HG03280 (cell line): Measurements from ENCODE around the gene ARHGEF4.

Experiments used
- ATAC-seq: cut with Tn5 transposase; IDR thresholded peaks from one replicate; pipeline ENCODE4 v1.9.1; 2021; ENCODE audit warnings: mild to moderate bottlenecking, moderate library complexity; ENCODE audit not compliant: unreplicated experiment

ARHGEF4 gene

DNA sequence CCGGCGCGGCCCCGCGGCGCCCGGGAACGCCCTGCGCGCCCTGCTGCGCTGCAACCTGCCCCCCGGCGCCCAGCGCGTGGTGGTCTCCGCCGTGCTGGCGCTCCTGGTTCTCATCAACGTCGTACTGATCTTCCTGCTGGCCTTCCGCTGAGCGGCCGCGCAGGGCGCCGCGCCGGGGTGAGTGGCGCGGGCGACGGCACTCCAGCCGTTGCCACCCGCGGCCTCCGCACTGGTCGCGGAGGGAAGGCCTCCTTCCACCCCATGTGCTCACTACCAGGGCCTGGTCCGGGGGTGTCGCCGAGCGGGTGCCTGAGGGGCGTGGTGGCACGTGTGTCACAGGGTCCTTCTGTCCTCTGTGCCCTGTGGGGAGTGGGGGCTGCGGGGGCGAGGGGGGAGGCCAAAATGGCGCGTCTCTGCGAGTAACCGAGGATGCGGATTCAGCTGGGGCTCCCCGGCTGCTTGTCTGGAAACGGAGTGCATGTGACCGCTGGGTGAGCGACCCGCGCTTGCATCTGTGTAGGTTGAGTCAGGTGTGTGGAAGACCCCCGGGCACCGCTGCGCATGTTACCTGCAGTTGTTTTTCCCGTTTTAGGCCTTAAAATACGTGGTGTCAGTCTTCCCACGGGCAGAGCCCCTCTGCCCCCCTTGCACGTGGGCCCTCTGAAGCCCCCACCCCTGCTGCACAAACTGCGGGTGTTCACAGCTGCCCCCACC, 198.6 kb downstream of the ARHGEF4 start:
- no peak for ATAC-seq

GRCh38 chr2:131035826-131036231, 199.1 kb downstream of the ARHGEF4 start:
- ATAC-seq, result no peak

- no peak for ATAC-seq
Observed at GRCh38 chr2:131036269-131036668, 199.6 kb downstream of the ARHGEF4 start.

DNA sequence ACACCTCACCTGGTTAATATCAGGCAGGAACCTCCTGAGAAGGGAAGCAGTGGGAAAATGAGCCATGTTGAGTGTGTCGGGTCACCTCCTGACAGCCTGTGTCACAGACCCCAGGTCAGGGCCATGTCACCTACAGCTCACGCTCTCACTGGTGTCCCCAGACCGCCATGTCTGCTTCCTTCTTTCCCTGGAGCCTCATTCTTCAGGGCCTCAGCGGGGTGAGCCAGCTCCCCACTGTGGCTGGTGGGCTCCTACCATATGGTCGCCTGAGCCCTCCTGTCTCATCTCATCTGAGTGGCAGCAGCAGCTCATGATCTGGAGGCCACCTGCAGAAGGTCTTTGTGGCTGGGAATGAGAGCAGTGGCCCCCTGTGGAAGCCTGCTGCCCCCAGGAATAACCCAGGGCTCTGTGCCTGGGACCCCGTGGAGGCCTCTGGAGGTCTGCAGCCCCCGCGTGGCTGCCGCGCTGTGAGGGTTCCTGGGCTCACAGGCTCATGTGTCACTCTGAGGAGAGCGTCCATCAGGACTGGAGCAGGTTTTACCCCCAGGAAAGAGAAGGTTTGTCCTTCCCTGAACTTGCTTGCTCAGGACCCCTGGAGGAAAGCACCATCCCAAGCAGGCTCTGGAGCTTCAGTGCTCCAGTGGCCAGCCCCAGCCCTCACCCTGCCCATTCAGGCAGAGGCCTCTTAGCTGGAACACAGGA, 200.1 kb downstream of the ARHGEF4 start:
- ATAC-seq, result no peak

DNA sequence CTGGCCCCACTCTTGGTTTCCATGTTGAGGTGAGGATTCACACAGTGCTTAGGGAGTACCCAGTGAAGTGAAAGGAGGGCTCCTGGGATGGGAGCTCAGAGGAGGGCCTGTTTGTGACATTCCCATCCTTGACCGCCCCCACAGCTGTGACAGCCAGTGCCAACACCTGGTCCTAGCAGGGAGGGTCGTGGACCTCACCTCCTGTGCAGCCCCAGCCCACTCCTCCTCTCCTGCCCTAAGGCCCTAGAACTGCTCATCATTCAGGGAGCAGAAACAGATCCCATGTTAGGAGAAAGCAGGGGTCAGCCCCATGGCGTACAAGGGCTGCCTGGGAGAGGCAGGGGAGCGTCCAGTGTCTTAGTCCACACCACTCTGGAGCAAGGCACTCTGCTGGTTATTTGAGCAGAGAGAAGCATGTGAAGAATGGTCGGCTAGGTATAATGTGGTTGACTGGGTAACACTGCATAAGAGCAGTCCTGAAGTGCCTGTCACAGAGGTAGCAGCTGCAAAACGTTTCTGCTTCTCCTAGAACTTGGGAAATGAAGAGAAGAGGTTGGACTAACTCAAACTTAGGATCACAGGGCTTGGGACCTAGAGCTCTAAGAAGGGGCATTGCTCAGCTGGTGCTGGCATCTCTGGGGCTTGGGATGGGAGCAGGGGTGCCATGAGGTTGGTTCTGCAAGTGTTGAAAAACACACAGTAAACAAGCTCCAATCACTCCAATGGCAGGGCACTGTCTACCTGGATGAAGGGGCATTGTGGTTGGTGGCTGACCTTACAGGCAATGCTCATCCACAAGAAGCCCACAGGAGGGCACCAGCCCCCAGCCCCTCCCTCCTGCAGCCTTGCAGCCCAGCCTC, 200.9 kb downstream of the ARHGEF4 start:
- no peak for ATAC-seq

- no peak for ATAC-seq
Observed at GRCh38 chr2:131038258-131039100, 201.8 kb downstream of the ARHGEF4 start.

DNA sequence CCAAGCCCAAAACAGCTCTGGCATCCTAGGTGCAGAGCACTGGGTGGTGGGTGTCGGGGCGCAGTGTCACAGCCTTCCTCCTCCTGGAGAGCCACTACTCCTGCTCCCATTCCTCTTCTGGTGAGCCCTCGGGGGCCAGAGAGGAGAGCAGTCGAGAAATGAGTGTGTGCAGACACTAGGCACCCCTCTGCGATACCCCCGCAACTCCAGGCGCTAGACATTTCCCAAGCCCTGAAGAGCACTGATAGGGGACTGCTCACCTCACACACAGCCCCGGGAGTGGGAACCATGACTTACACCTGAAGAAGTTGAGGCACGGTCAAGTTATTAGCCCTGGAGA, 202.4 kb downstream of the ARHGEF4 start:
- no peak for ATAC-seq

DNA sequence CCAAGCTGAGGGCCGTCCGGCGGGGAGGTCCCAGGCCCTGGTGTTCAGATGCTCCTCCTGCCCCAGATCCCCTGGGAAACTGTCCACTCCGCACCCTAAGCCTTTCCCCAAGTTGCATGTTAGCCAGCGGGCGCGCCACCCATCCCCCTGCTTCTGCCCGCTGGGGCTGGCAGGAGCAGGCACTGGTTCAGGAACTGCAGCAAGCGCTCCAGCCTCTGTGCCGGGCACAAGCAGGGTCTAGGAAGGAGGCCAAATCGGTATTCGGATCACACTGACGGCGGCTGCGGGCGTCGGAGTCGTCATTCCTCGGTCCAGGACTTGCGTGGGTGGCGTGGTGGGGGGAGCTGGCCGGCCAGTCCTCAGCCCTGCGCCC, 202.8 kb downstream of the ARHGEF4 start:
- no peak for ATAC-seq

GRCh38 chr2:131039908-131040660, 203.4 kb downstream of the ARHGEF4 start:
- no peak for ATAC-seq

DNA sequence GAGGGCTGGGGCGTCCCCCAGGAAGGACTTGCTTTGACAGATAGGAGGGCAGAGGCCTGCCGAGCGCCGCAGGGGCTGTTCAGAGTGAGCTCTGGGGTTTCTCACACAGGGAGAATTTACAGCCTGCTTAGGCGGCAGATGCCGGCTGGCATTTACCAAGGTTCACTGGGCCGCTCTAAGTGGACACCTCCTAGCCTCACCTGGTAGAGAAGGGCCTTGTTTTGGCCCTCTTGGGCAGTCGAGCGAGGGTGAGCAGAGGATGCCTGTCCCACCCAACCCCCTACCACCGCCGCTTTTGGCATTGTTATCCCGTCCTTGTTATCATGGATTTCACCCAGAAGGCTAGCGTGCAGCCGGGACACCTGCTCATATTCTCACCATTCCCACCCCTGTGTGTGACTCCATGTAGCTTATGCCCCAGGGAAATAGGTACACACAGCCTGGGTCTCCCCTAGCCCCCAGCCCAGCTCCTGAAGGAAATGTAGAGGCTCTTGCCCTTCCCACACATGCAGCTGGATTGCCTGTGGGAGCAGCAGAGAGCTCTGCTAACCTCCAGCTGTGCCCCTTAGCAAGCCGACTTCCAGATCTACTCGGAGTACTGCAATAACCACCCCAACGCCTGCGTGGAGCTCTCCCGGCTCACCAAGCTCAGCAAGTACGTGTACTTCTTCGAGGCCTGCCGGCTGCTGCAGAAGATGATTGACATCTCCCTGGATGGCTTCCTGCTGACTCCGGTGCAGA, 204.1 kb downstream of the ARHGEF4 start:
- no peak for ATAC-seq

DNA sequence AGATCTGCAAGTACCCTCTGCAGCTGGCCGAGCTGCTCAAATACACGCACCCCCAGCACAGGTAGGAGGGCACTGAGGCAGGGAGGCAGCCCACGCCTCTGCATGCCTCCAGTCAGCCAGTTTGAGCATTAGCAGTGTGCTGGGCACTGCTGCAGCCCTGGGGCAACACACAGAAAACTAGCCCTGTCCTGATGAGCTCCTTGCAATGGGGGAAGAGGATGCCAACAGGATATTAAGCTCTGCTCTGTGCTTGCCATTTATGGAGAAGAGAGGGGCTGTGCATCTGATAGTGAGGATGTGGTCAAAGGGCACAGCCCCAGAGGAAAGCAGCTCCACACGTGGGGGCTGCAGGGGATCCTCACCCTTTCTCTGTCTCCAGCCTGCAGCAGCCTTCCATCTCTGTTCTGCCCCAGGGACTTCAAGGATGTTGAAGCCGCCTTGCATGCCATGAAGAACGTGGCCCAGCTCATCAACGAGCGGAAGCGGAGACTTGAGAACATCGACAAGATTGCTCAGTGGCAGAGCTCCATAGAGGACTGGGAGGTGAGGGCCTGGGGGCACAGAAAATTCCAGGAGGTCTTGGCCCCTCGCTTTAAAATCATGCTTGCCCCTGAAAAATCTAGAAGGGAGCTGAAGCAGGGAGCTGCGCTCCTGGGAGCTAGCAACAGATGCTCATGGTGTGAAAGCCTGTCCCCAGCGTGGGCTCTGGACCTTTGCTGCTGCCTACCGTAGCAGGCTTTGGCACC, 204.9 kb downstream of the ARHGEF4 start:
- ATAC-seq, result no peak

GRCh38 chr2:131042148-131042775, 205.5 kb downstream of the ARHGEF4 start:
- ATAC-seq, result no peak

GRCh38 chr2:131043199-131044074, 206.7 kb downstream of the ARHGEF4 start:
- no peak for ATAC-seq

DNA sequence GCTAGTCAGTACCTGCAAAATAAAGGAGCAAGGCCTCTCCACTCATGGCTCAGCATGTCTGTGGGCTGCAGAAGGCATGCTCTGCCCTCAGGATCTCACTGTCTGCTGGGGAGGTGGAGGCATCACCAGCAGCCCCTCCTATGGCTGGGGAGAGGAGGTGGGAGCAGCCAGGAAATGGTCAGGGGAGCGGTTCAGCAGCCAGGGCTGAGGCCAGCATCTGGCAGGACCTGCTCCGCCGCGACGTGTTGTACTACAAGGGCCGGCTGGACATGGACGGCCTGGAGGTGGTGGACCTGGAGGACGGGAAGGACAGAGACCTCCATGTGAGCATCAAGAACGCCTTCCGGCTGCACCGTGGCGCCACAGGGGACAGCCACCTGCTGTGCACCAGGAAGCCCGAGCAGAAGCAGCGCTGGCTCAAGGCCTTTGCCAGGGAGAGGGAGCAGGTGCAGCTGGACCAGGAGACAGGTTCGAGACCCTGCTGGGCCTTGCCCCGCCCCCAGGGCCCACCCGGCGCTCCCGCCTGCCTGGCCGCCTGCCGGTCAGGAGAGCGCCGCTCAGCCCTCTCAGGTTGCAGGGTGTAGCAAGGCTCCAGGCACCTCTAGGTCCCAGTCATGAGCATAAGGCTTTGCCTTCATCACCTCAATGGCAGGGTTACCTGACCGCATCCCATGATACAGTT, 207.5 kb downstream of the ARHGEF4 start:
- no peak for ATAC-seq

DNA sequence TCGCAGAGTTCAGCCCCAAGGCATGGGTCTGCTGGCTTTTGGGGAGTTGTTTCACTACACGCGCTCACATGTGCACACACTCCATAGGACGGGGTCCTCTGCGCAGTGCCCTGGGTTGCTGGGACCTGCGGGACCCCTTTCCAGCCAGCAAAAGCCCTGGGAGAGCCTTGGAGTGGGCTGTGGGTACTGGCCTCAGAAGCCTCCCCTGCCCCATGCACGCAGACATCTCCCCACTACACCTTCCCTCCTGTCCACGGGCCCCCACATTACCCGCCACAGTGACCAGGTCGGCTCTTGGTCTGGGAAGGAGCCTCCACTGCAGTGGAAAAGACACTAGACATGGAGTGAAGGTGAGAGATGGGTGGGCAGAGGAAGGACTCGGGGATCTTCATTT, 208.0 kb downstream of the ARHGEF4 start:
- ATAC-seq, result no peak

DNA sequence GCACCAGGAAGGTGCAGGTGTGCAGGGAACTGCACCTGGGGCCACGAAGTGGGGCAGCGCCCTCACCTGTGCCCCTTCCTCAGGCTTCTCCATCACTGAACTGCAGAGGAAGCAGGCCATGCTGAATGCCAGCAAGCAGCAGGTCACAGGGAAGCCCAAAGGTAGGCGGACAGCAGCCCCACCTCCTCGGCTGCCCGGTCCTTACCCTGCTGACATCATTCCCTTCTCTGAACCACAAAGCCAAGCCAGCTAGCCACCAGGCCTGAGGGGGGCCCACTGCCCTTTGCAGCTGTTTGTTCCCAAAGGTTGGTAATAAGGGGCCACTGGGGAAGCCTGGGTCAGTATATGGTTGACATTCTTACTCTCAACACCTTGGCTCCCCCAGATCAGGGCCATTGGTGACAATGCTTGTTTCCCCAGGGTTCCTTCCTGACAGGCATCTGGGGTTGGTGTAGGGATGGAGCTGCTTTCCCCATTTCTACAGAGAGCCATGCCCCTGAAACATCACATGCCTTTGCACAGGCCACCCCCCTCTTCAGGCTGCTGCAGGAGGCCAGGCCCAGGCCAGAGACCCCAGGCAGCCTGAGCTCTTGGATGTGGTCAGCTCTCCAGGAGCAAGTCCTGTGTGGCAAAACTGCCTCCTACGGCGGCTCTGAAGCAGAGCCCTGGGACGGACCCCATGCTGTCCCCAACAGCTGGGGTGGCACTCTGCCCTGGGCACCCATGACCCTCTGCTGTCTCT, 208.7 kb downstream of the ARHGEF4 start:
- no peak for ATAC-seq
